ENCODE results near the gene SCML1.

The SCML1 gene

GRCh38 chrX:17750436-17750835 lies 13.1 kb downstream of the SCML1 start:
- Histone ChIP-seq H3K9ac (ENCODE audit: low read depth, low read length) (no peak overlapping the region), H2AFZ (ENCODE audit: low read depth, low read length) (no peak overlapping the region), H3K4me2 (ENCODE audit: insufficient read depth, low read length) (no peak overlapping the region), H3K4me3 (ENCODE audit: low read depth in 1 of 2, low read length in 2 of 2) (no peak overlapping the region), H3K27me3 (ENCODE audit: insufficient read depth, low read length, poor library complexity) (no peaks in the 10 kb centered on the region), H3K9me3 (ENCODE audit: insufficient read depth, low read length, severe bottlenecking) (no peaks in the 10 kb centered on the region), H3K79me2 (ENCODE audit: insufficient read depth, low read length) (no peaks in the 10 kb centered on the region), H3K36me3 (ENCODE audit: insufficient read depth, low read length) (no peaks in the 10 kb centered on the region), H3K4me1 (ENCODE audit: insufficient read depth, low read length) (no peaks in the 10 kb centered on the region), H4K20me1 (ENCODE audit: insufficient read depth, low read length) (no peaks in the 10 kb centered on the region), H3K27ac (ENCODE audit: low read length) (no peak overlapping the region)
- ATAC-seq (ENCODE audit: insufficient read depth, low read depth) (no peak), DNase-seq (no peak)
- TF ChIP-seq CTCF (IDR thresholded peaks at IDR 0.05; ENCODE audit: borderline replicate concordance, extremely low read depth, low read length, poor library complexity, severe bottlenecking) (no peak), EZH2 (IDR thresholded peaks at IDR 0.05; ENCODE audit: borderline replicate concordance, low read depth, low read length, severe bottlenecking) (no peak)

- Histone ChIP-seq H3K4me2 (ENCODE audit: insufficient read depth, low read length) (no peak overlapping the region), H3K79me2 (ENCODE audit: insufficient read depth, low read length) (no peaks in the 10 kb centered on the region), H3K9me3 (ENCODE audit: insufficient read depth, low read length, severe bottlenecking) (no peaks in the 10 kb centered on the region), H3K27me3 (ENCODE audit: insufficient read depth, low read length, poor library complexity) (no peaks in the 10 kb centered on the region), H3K4me1 (ENCODE audit: insufficient read depth, low read length) (no peaks in the 10 kb centered on the region), H4K20me1 (ENCODE audit: insufficient read depth, low read length) (no peaks in the 10 kb centered on the region), H3K9ac (ENCODE audit: low read depth, low read length) (no peak overlapping the region), H3K27ac (ENCODE audit: low read length) (no peak overlapping the region), H3K36me3 (ENCODE audit: insufficient read depth, low read length) (no peaks in the 10 kb centered on the region), H3K4me3 (ENCODE audit: low read depth in 1 of 2, low read length in 2 of 2) (no peak overlapping the region), H2AFZ (ENCODE audit: low read depth, low read length) (no peak overlapping the region)
- TF ChIP-seq CTCF (IDR thresholded peaks at IDR 0.05; ENCODE audit: borderline replicate concordance, extremely low read depth, low read length, poor library complexity, severe bottlenecking), result no peak
- TF ChIP-seq EZH2 (IDR thresholded peaks at IDR 0.05; ENCODE audit: borderline replicate concordance, low read depth, low read length, severe bottlenecking), result no peak
- no peak for DNase-seq
- ATAC-seq (ENCODE audit: insufficient read depth, low read depth), result no peak
These were observed 21.1 kb downstream of the SCML1 start for GRCh38 chrX:17758382-17758781.

GRCh38 chrX:17759990-17760389 lies 22.7 kb downstream of the SCML1 start:
- Histone ChIP-seq H3K36me3 (ENCODE audit: insufficient read depth, low read length) (no peaks in the 10 kb centered on the region), H3K4me2 (ENCODE audit: insufficient read depth, low read length) (no peak overlapping the region), H2AFZ (ENCODE audit: low read depth, low read length) (no peak overlapping the region), H3K27ac (ENCODE audit: low read length) (no peak overlapping the region), H3K9ac (ENCODE audit: low read depth, low read length) (no peak overlapping the region), H4K20me1 (ENCODE audit: insufficient read depth, low read length) (no peaks in the 10 kb centered on the region), H3K4me1 (ENCODE audit: insufficient read depth, low read length) (no peaks in the 10 kb centered on the region), H3K79me2 (ENCODE audit: insufficient read depth, low read length) (no peaks in the 10 kb centered on the region), H3K9me3 (ENCODE audit: insufficient read depth, low read length, severe bottlenecking) (no peaks in the 10 kb centered on the region), H3K4me3 (ENCODE audit: low read depth in 1 of 2, low read length in 2 of 2) (no peak overlapping the region), H3K27me3 (ENCODE audit: insufficient read depth, low read length, poor library complexity) (no peaks in the 10 kb centered on the region)
- TF ChIP-seq CTCF (IDR thresholded peaks at IDR 0.05; ENCODE audit: borderline replicate concordance, extremely low read depth, low read length, poor library complexity, severe bottlenecking) (no peak), EZH2 (IDR thresholded peaks at IDR 0.05; ENCODE audit: borderline replicate concordance, low read depth, low read length, severe bottlenecking) (no peak)
- DNase-seq (no peak), ATAC-seq (ENCODE audit: insufficient read depth, low read depth) (no peak)

GRCh38 chrX:17767734-17768133 lies 30.4 kb downstream of the SCML1 start:
- H3K79me2 ChIP-seq (ENCODE audit: insufficient read depth, low read length), result no peaks in the 10 kb centered on the region
- H3K27me3 ChIP-seq (ENCODE audit: insufficient read depth, low read length, poor library complexity), result no peaks in the 10 kb centered on the region
- H3K4me1 ChIP-seq (ENCODE audit: insufficient read depth, low read length), result no peaks in the 10 kb centered on the region
- no peak overlapping the region for H3K4me2 ChIP-seq (ENCODE audit: insufficient read depth, low read length)
- H3K27ac ChIP-seq (ENCODE audit: low read length), result no peak overlapping the region
- ATAC-seq (ENCODE audit: insufficient read depth, low read depth) (no peak), DNase-seq (no peak)
- H2AFZ ChIP-seq (ENCODE audit: low read depth, low read length), result no peak overlapping the region
- no peaks in the 10 kb centered on the region for H3K36me3 ChIP-seq (ENCODE audit: insufficient read depth, low read length)
- H3K9me3 ChIP-seq (ENCODE audit: insufficient read depth, low read length, severe bottlenecking), result no peaks in the 10 kb centered on the region
- TF ChIP-seq CTCF (IDR thresholded peaks at IDR 0.05; ENCODE audit: borderline replicate concordance, extremely low read depth, low read length, poor library complexity, severe bottlenecking) (no peak), EZH2 (IDR thresholded peaks at IDR 0.05; ENCODE audit: borderline replicate concordance, low read depth, low read length, severe bottlenecking) (no peak)
- H4K20me1 ChIP-seq (ENCODE audit: insufficient read depth, low read length), result no peaks in the 10 kb centered on the region
- H3K4me3 ChIP-seq (ENCODE audit: low read depth in 1 of 2, low read length in 2 of 2), result no peak overlapping the region
- H3K9ac ChIP-seq (ENCODE audit: low read depth, low read length), result no peak overlapping the region
